NCI-H460 (cell line): ENCODE data around the gene L1TD1. TPM values are rescaled to one million over a fixed set of nuclear protein-coding genes. Genes with fewer than 3 reads are reported as not detected.
"Not testable (repeated sequence)": the region's sequence is repeated elsewhere in the genome, so short reads cannot be mapped to it uniquely, and the experiment has no call there.

Experiments
- DNase-seq: peaks from one replicate; pipeline ENCODE4 v3.0.0-alpha.2; 2016; ENCODE audit warnings: low read depth; ENCODE audit errors: extremely low read depth
- total RNA-seq: library from RNA; depleted of rRNA; stranded (reverse); fragments of >200 nt; shearing (Covaris generic); gene quantifications from 2 replicates; pipeline ENCODE4 v1.2.3, GENCODE V29; 2014

The L1TD1 gene
- total RNA-seq, 1 experiment from 2014 or later, result not detected

GRCh38 chr1:62198069-62198780 is 3.6 kb downstream of the L1TD1 start:
- DNase-seq, result no peak

GRCh38 chr1:62198781-62199125 is 4.1 kb downstream of the L1TD1 start:
- DNase-seq, result no peak

- no peak for DNase-seq
Observed at GRCh38 chr1:62207187-62207586, 12.5 kb downstream of the L1TD1 start.

GRCh38 chr1:62208087-62208486 is 13.4 kb downstream of the L1TD1 start:
- DNase-seq, result no peak

GRCh38 chr1:62208970-62209369 is 14.3 kb downstream of the L1TD1 start:
- DNase-seq, result no peak

GRCh38 chr1:62209931-62210595 is 15.4 kb downstream of the L1TD1 start:
- no peak for DNase-seq

- DNase-seq, result no peak
Observed at GRCh38 chr1:62210960-62211359, 16.3 kb downstream of the L1TD1 start.

GRCh38 chr1:62212411-62212810 is 17.8 kb downstream of the L1TD1 start:
- DNase-seq, result no peak

GRCh38 chr1:62213075-62213914 is 18.6 kb downstream of the L1TD1 start:
- DNase-seq, result no peak

- no peak for DNase-seq
Observed at GRCh38 chr1:62218604-62219003, 24.0 kb downstream of the L1TD1 start.

GRCh38 chr1:62220456-62220855 is 25.8 kb downstream of the L1TD1 start:
- not testable (repeated sequence) for DNase-seq

GRCh38 chr1:62221171-62221570 is 26.5 kb downstream of the L1TD1 start:
- DNase-seq, result no peak

- DNase-seq, result no peak
Observed at GRCh38 chr1:62222321-62222720, 27.7 kb downstream of the L1TD1 start.

GRCh38 chr1:62224182-62224581 is 29.5 kb downstream of the L1TD1 start:
- no peak for DNase-seq

GRCh38 chr1:62227496-62227895 is 32.8 kb downstream of the L1TD1 start:
- no peak for DNase-seq

GRCh38 chr1:62228136-62228882 is 33.7 kb downstream of the L1TD1 start:
- DNase-seq, result no peak

GRCh38 chr1:62228883-62229187 is 34.2 kb downstream of the L1TD1 start:
- no peak for DNase-seq

GRCh38 chr1:62229468-62229867 is 34.8 kb downstream of the L1TD1 start:
- DNase-seq, result no peak

- DNase-seq, result no peak
Observed at GRCh38 chr1:62229932-62230331, 35.3 kb downstream of the L1TD1 start.

- no peak for DNase-seq
Observed at GRCh38 chr1:62230718-62231117, 36.1 kb downstream of the L1TD1 start.

- DNase-seq, result no peak
Observed at GRCh38 chr1:62232871-62233278, 38.2 kb downstream of the L1TD1 start.
